HEK293 (cell line): ENCODE measurements around the gene CDHR1.

Experiments used
- EGR2 ChIP-seq: fragments of 450-650 bp; formaldehyde crosslinking; IDR thresholded peaks from 2 replicates; pipeline ENCODE4 v1.5.1; 2016; ENCODE audit warnings: low read depth, missing biosample characterization, missing genetic modification characterization
- HOXC10 ChIP-seq: sonication (generic); formaldehyde crosslinking; IDR thresholded peaks from 2 replicates; pipeline ENCODE4 v1.8.1; 2023; ENCODE audit warnings: mild to moderate bottlenecking, missing genetic modification reagents
- KLF10 ChIP-seq: fragments of 450-650 bp; IDR thresholded peaks from 2 replicates; pipeline ENCODE4 v1.5.1; 2018; ENCODE audit warnings: missing biosample characterization, mild to moderate bottlenecking, missing genetic modification characterization
- KLF7 ChIP-seq: fragments of 450-650 bp; formaldehyde crosslinking; IDR thresholded peaks from 2 replicates; pipeline ENCODE4 v1.5.1; 2016; ENCODE audit warnings: missing biosample characterization, missing genetic modification characterization, borderline replicate concordance
- MYNN ChIP-seq: fragments of 450-650 bp; formaldehyde crosslinking; IDR thresholded peaks from 2 replicates; pipeline ENCODE4 v1.5.1; 2016; ENCODE audit warnings: missing biosample characterization, missing genetic modification characterization, borderline replicate concordance
- OSR2 ChIP-seq: fragments of 450-650 bp; formaldehyde crosslinking; IDR thresholded peaks from 2 replicates; pipeline ENCODE4 v1.5.1; 2016; ENCODE audit warnings: missing biosample characterization, missing genetic modification characterization
- WT1 ChIP-seq: fragments of 450-650 bp; formaldehyde crosslinking; IDR thresholded peaks from 2 replicates; pipeline ENCODE4 v1.5.1; 2016; ENCODE audit warnings: missing biosample characterization, missing genetic modification characterization
- ZFP69B ChIP-seq: fragments of 450-650 bp; formaldehyde crosslinking; IDR thresholded peaks from 2 replicates; pipeline ENCODE4 v1.5.1; 2016; ENCODE audit warnings: missing biosample characterization, missing genetic modification characterization
- ZNF10 ChIP-seq: fragments of 450-650 bp; formaldehyde crosslinking; IDR thresholded peaks from 2 replicates; pipeline ENCODE4 v1.5.1; 2017; ENCODE audit warnings: missing biosample characterization, missing genetic modification characterization
- ZNF132 ChIP-seq: fragments of 450-650 bp; formaldehyde crosslinking; IDR thresholded peaks from 2 replicates; pipeline ENCODE4 v1.5.1; 2017; ENCODE audit warnings: missing biosample characterization, missing genetic modification characterization, borderline replicate concordance
- ZNF148 ChIP-seq: fragments of 450-650 bp; formaldehyde crosslinking; IDR thresholded peaks from 2 replicates; pipeline ENCODE4 v1.5.0; 2017; ENCODE audit warnings: missing biosample characterization, missing genetic modification characterization, borderline replicate concordance
- ZNF169 ChIP-seq: fragments of 450-650 bp; formaldehyde crosslinking; IDR thresholded peaks from 2 replicates; pipeline ENCODE4 v1.5.1; 2016; ENCODE audit warnings: missing biosample characterization, missing genetic modification characterization
- ZNF2 ChIP-seq: fragments of 450-650 bp; formaldehyde crosslinking; IDR thresholded peaks from 2 replicates; pipeline ENCODE4 v1.5.1; 2016; ENCODE audit warnings: missing biosample characterization, missing genetic modification characterization
- ZNF214 ChIP-seq: fragments of 450-650 bp; formaldehyde crosslinking; IDR thresholded peaks from 2 replicates; pipeline ENCODE4 v1.5.1; 2017; ENCODE audit warnings: missing biosample characterization, mild to moderate bottlenecking, missing genetic modification characterization, borderline replicate concordance
- ZNF221 ChIP-seq: fragments of 450-650 bp; formaldehyde crosslinking; IDR thresholded peaks from 2 replicates; pipeline ENCODE4 v1.5.1; 2017; ENCODE audit warnings: missing biosample characterization, missing genetic modification characterization, borderline replicate concordance
- ZNF223 ChIP-seq: fragments of 450-650 bp; formaldehyde crosslinking; IDR thresholded peaks from 2 replicates; pipeline ENCODE4 v1.5.1; 2016; ENCODE audit warnings: missing biosample characterization, missing genetic modification characterization
- ZNF24 ChIP-seq: fragments of 450-650 bp; formaldehyde crosslinking; IDR thresholded peaks from 2 replicates; pipeline ENCODE4 v1.5.1; 2016; ENCODE audit warnings: missing biosample characterization, missing genetic modification characterization
- ZNF302 ChIP-seq: fragments of 450-650 bp; formaldehyde crosslinking; IDR thresholded peaks from 2 replicates; pipeline ENCODE4 v1.5.1; 2016; ENCODE audit warnings: missing biosample characterization, missing genetic modification characterization, low read depth
- ZNF350 ChIP-seq: fragments of 450-650 bp; formaldehyde crosslinking; IDR thresholded peaks from 2 replicates; pipeline ENCODE4 v1.5.0; 2017; ENCODE audit warnings: missing biosample characterization, mild to moderate bottlenecking, missing genetic modification characterization
- ZNF561 ChIP-seq: fragments of 450-650 bp; IDR thresholded peaks from 2 replicates; pipeline ENCODE4 v1.5.1; 2018; ENCODE audit warnings: missing biosample characterization, missing genetic modification characterization, borderline replicate concordance
- ZNF654 ChIP-seq: fragments of 450-650 bp; formaldehyde crosslinking; IDR thresholded peaks from 2 replicates; pipeline ENCODE4 v1.5.1; 2016; ENCODE audit warnings: low read depth, missing biosample characterization, missing genetic modification characterization
- ZNF660 ChIP-seq: fragments of 450-650 bp; IDR thresholded peaks from 2 replicates; pipeline ENCODE4 v1.5.1; 2018; ENCODE audit warnings: missing biosample characterization, mild to moderate bottlenecking, missing genetic modification characterization
- ZNF707 ChIP-seq: fragments of 450-650 bp; formaldehyde crosslinking; IDR thresholded peaks from 2 replicates; pipeline ENCODE4 v1.5.1; 2016; ENCODE audit warnings: missing biosample characterization, missing genetic modification characterization
- ZNF747 ChIP-seq: fragments of 450-650 bp; formaldehyde crosslinking; IDR thresholded peaks from 2 replicates; pipeline ENCODE4 v1.5.1; 2016; ENCODE audit warnings: missing biosample characterization, missing genetic modification characterization
- ZNF776 ChIP-seq: fragments of 450-650 bp; formaldehyde crosslinking; IDR thresholded peaks from 2 replicates; pipeline ENCODE4 v1.5.0; 2017; ENCODE audit warnings: missing biosample characterization, missing genetic modification characterization, borderline replicate concordance
- ZSCAN18 ChIP-seq: fragments of 450-650 bp; formaldehyde crosslinking; IDR thresholded peaks from 2 replicates; pipeline ENCODE4 v1.5.1; 2016; ENCODE audit warnings: missing biosample characterization, missing genetic modification characterization
- ZSCAN30 ChIP-seq: fragments of 450-650 bp; IDR thresholded peaks from 2 replicates; pipeline ENCODE4 v1.5.1; 2018; ENCODE audit warnings: missing biosample characterization, mild to moderate bottlenecking, missing genetic modification characterization, moderate library complexity
- ZXDB ChIP-seq: fragments of 450-650 bp; formaldehyde crosslinking; IDR thresholded peaks from 2 replicates; pipeline ENCODE4 v1.5.1; 2016; ENCODE audit warnings: missing biosample characterization, missing genetic modification characterization
- TF ChIP-seq, protein P1 (sequence below): fragments of 450-650 bp; formaldehyde crosslinking; IDR thresholded peaks from 2 replicates; pipeline ENCODE4 v1.5.1; 2017; ENCODE audit warnings: missing biosample characterization, missing genetic modification characterization
- TF ChIP-seq, protein P2 (sequence below): fragments of 450-650 bp; formaldehyde crosslinking; IDR thresholded peaks from 2 replicates; pipeline ENCODE4 v1.5.1; 2016; ENCODE audit warnings: missing biosample characterization, missing genetic modification characterization
- TF ChIP-seq, protein P3 (sequence below): fragments of 450-650 bp; formaldehyde crosslinking; IDR thresholded peaks from 2 replicates; pipeline ENCODE4 v1.5.1; 2016; ENCODE audit warnings: missing biosample characterization, missing genetic modification characterization, low read depth

The CDHR1 gene

DNA sequence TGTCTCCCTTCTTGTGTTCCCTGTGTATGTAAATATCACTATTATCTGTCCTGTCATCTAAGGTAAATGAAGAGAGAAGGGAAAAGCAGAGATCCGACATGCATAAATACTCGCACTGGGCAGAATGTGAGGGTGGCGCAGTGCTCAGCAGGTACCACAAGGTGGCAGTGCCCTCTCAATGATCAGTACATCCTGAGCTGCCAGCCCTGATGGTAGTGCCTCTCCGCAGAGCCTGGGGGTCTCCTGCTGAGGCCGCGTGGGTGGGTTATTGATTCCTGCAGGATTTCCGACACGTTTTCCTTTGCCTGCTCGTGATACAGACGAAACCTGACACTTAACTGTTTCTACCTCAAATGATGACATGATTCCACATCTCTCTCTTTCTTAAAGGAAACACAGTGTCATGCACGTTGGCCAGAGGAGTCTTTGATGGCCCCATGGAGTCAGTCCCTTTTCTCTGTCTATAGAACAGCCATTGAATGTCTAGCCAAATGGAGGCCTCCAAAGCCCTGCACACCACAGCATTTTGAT, 70.3 kb downstream of the CDHR1 start (continued):
- TF ChIP-seq EGR2 (tag by site-specific recombination) (peak; percentile 63), ZNF214 (tag by site-specific recombination) (no peak), ZFP69B (tag by site-specific recombination) (no peak), ZNF302 (tag by site-specific recombination) (no peak), ZNF2 (peak; percentile 61; the same call in 1 of the 2 replicates), ZNF221 (tag by site-specific recombination) (no peak), WT1 (no peak), ZNF132 (no peak), ZNF747 (no peak), ZNF561 (no peak), ZXDB (tag by site-specific recombination) (no peak), ZNF707 (tag by site-specific recombination) (no peak), MYNN (tag by site-specific recombination) (no peak), ZNF660 (tag by site-specific recombination) (peak; percentile 43; the same call in 1 of the 2 replicates), ZNF223 (tag by site-specific recombination) (no peak), ZNF24 (tag by site-specific recombination) (no peak), KLF10 (tag by site-specific recombination) (no peak), ZNF10 (no peak), ZNF148 (tag by site-specific recombination) (no peak), ZNF350 (tag by site-specific recombination) (no peak), OSR2 (tag by site-specific recombination) (no peak), ZSCAN18 (tag by site-specific recombination) (no peak), ZNF776 (tag by site-specific recombination) (no peak), HOXC10 (no peak), ZNF654 (peak; percentile 96), ZSCAN30 (no peak), KLF7 (no peak), ZNF169 (tag by site-specific recombination) (no peak)
- TF ChIP-seq, protein P1, sequence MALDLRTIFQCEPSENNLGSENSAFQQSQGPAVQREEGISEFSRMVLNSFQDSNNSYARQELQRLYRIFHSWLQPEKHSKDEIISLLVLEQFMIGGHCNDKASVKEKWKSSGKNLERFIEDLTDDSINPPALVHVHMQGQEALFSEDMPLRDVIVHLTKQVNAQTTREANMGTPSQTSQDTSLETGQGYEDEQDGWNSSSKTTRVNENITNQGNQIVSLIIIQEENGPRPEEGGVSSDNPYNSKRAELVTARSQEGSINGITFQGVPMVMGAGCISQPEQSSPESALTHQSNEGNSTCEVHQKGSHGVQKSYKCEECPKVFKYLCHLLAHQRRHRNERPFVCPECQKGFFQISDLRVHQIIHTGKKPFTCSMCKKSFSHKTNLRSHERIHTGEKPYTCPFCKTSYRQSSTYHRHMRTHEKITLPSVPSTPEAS (tag by site-specific recombination), result no peak
- TF ChIP-seq, protein P2, sequence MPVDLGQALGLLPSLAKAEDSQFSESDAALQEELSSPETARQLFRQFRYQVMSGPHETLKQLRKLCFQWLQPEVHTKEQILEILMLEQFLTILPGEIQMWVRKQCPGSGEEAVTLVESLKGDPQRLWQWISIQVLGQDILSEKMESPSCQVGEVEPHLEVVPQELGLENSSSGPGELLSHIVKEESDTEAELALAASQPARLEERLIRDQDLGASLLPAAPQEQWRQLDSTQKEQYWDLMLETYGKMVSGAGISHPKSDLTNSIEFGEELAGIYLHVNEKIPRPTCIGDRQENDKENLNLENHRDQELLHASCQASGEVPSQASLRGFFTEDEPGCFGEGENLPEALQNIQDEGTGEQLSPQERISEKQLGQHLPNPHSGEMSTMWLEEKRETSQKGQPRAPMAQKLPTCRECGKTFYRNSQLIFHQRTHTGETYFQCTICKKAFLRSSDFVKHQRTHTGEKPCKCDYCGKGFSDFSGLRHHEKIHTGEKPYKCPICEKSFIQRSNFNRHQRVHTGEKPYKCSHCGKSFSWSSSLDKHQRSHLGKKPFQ (tag by site-specific recombination), result no peak
- TF ChIP-seq, protein P3, sequence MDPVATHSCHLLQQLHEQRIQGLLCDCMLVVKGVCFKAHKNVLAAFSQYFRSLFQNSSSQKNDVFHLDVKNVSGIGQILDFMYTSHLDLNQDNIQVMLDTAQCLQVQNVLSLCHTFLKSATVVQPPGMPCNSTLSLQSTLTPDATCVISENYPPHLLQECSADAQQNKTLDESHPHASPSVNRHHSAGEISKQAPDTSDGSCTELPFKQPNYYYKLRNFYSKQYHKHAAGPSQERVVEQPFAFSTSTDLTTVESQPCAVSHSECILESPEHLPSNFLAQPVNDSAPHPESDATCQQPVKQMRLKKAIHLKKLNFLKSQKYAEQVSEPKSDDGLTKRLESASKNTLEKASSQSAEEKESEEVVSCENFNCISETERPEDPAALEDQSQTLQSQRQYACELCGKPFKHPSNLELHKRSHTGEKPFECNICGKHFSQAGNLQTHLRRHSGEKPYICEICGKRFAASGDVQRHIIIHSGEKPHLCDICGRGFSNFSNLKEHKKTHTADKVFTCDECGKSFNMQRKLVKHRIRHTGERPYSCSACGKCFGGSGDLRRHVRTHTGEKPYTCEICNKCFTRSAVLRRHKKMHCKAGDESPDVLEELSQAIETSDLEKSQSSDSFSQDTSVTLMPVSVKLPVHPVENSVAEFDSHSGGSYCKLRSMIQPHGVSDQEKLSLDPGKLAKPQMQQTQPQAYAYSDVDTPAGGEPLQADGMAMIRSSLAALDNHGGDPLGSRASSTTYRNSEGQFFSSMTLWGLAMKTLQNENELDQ, result no peak
